GM21619 (cell line): ENCODE results near the gene AQP6.
"Not testable (repeated sequence)": the region's sequence is repeated elsewhere in the genome, so short reads cannot be mapped to it uniquely, and the experiment has no call there.

Source experiments
- ATAC-seq: cut with Tn5 transposase; IDR thresholded peaks from one replicate; pipeline ENCODE4 v1.9.1; 2021; ENCODE audit not compliant: unreplicated experiment

AQP6 gene

GRCh38 chr12:49987625-49988303 is 15.0 kb downstream of the AQP6 start:
- ATAC-seq, result no peak

GRCh38 chr12:49989400-49989799 is 16.7 kb downstream of the AQP6 start:
- ATAC-seq, result not testable (repeated sequence)

- ATAC-seq, result no peak
These were observed 17.5 kb downstream of the AQP6 start for GRCh38 chr12:49990273-49990672.

- no peak for ATAC-seq
These were observed 25.7 kb downstream of the AQP6 start for GRCh38 chr12:49998453-49998852.

GRCh38 chr12:50003595-50003994 is 30.8 kb downstream of the AQP6 start:
- ATAC-seq, result no peak

GRCh38 chr12:50004696-50005095 is 31.9 kb downstream of the AQP6 start:
- no peak for ATAC-seq

GRCh38 chr12:50005175-50005574 is 32.4 kb downstream of the AQP6 start:
- no peak for ATAC-seq

GRCh38 chr12:50006280-50006679 is 33.5 kb downstream of the AQP6 start:
- no peak for ATAC-seq

- ATAC-seq, result no peak
These were observed 34.2 kb downstream of the AQP6 start for GRCh38 chr12:50006754-50007442.

- ATAC-seq, result no peak
These were observed 40.8 kb downstream of the AQP6 start for GRCh38 chr12:50013361-50014147.

GRCh38 chr12:50014342-50014741 is 41.6 kb downstream of the AQP6 start:
- ATAC-seq, result no peak

GRCh38 chr12:50016501-50017475 is 44.0 kb downstream of the AQP6 start:
- ATAC-seq, result no peak

GRCh38 chr12:50017641-50018040 is 44.9 kb downstream of the AQP6 start:
- no peak for ATAC-seq

GRCh38 chr12:50018154-50018553 is 45.4 kb downstream of the AQP6 start:
- ATAC-seq, result no peak

GRCh38 chr12:50018968-50019367 is 46.2 kb downstream of the AQP6 start:
- ATAC-seq, result no peak

GRCh38 chr12:50019524-50019923 is 46.8 kb downstream of the AQP6 start:
- ATAC-seq, result no peak

GRCh38 chr12:50021031-50021430 is 48.3 kb downstream of the AQP6 start:
- no peak for ATAC-seq

GRCh38 chr12:50022903-50023302 is 50.2 kb downstream of the AQP6 start:
- no peak for ATAC-seq

GRCh38 chr12:50024227-50024626 is 51.5 kb downstream of the AQP6 start:
- no peak for ATAC-seq

- no peak for ATAC-seq
These were observed 52.0 kb downstream of the AQP6 start for GRCh38 chr12:50024805-50025186.
